ENCODE data around the gene FAM72A.
"Not testable (repeated sequence)": the region's sequence is repeated elsewhere in the genome, so short reads cannot be mapped to it uniquely, and the experiment has no call there.

GRCh38 chr1:206219514-206220331 lies 17.1 kb upstream of the FAM72A start:
- TF ChIP-seq CTCF, POLR2A (IDR thresholded peaks at IDR 0.05): not testable (repeated sequence)
